Endothelial cell (in vitro differentiated cells): ENCODE results near the gene TOMM70. TPM values are rescaled to one million over a fixed set of nuclear protein-coding genes. Genes with fewer than 3 reads are reported as not detected.
"Not testable (repeated sequence)": the region's sequence is repeated elsewhere in the genome, so short reads cannot be mapped to it uniquely, and the experiment has no call there.

Experiments used
- DNase-seq: peaks from one replicate; pipeline ENCODE4 v3.0.0; 2021; ENCODE audit warnings: low spot score
- H3K27ac Mint-ChIP-seq: one replicate; pipeline ENCODE4 v1.8.0; 2021; ENCODE audit warnings: mixed read lengths, inconsistent platforms; ENCODE audit not compliant: unreplicated experiment
- H3K27me3 Mint-ChIP-seq: one replicate; pipeline ENCODE4 v1.8.0; 2021; ENCODE audit warnings: mild to moderate bottlenecking, moderate library complexity, mixed read lengths, inconsistent platforms; ENCODE audit not compliant: unreplicated experiment
- H3K36me3 Mint-ChIP-seq: one replicate; pipeline ENCODE4 v1.8.0; 2021; ENCODE audit warnings: mild to moderate bottlenecking, low read depth, mixed read lengths, inconsistent platforms; ENCODE audit not compliant: unreplicated experiment
- H3K4me1 Mint-ChIP-seq: one replicate; pipeline ENCODE4 v1.8.0; 2021; ENCODE audit warnings: mild to moderate bottlenecking, mixed read lengths, inconsistent platforms; ENCODE audit not compliant: unreplicated experiment
- H3K4me3 Mint-ChIP-seq: one replicate; pipeline ENCODE4 v1.8.0; 2021; ENCODE audit warnings: mild to moderate bottlenecking, mixed read lengths, inconsistent platforms; ENCODE audit not compliant: unreplicated experiment
- H3K9me3 Mint-ChIP-seq: one replicate; pipeline ENCODE4 v1.8.0; 2021; ENCODE audit warnings: mixed read lengths, inconsistent platforms; ENCODE audit not compliant: unreplicated experiment
- CTCF ChIP-seq: fragments of 200-600 bp; sonication (generic); IDR thresholded peaks from one replicate; pipeline ENCODE4 v1.5.0; 2021; ENCODE audit warnings: antibody characterized with exemption; ENCODE audit not compliant: unreplicated experiment
- total RNA-seq: library from RNA; stranded (reverse); fragmentation: NEBNext Ultra II Directional; extraction: Animal tissue kit (Norgen Biotek cat#: 25700); gene quantifications from one replicate; pipeline ENCODE4 v1.2.1, GENCODE V29; 2021; ENCODE audit not compliant: unreplicated experiment

TOMM70 gene
- total RNA-seq, 1 donor from 2014 or later, result 29.1 TPM

GRCh38 chr3:100338911-100339310 is 62.0 kb downstream of the TOMM70 start:
- TF ChIP-seq CTCF, result no peak
- no peak overlapping the region for H3K27ac Mint-ChIP-seq
- H3K27me3 Mint-ChIP-seq, result peaks cover 5% of the 10 kb centered on the region
- peaks cover 4% of the 10 kb centered on the region for H3K4me1 Mint-ChIP-seq
- no peaks in the 10 kb centered on the region for H3K9me3 Mint-ChIP-seq
- H3K4me3 Mint-ChIP-seq, result no peak overlapping the region
- DNase-seq, result no peak
- peaks cover 4% of the 10 kb centered on the region for H3K36me3 Mint-ChIP-seq

GRCh38 chr3:100336229-100336628 is 64.7 kb downstream of the TOMM70 start:
- not testable (repeated sequence) for H3K9me3 Mint-ChIP-seq, H3K36me3 Mint-ChIP-seq, H3K4me1 Mint-ChIP-seq

GRCh38 chr3:100335434-100335833 is 65.5 kb downstream of the TOMM70 start:
- peaks cover 7% of the 10 kb centered on the region for H3K27me3 Mint-ChIP-seq
- peaks cover 4% of the 10 kb centered on the region for H3K4me1 Mint-ChIP-seq
- no peak for TF ChIP-seq CTCF
- H3K9me3 Mint-ChIP-seq, result no peaks in the 10 kb centered on the region
- H3K36me3 Mint-ChIP-seq, result no peaks in the 10 kb centered on the region
- H3K27ac Mint-ChIP-seq, result peak overlapping the region; percentile 15
- DNase-seq, result no peak
- peak overlapping the region; percentile 90 for H3K4me3 Mint-ChIP-seq

More at GRCh38 chr3:100336229-100336628, 64.7 kb downstream of the TOMM70 start:
- H3K27me3 Mint-ChIP-seq, H3K4me3 Mint-ChIP-seq, H3K27ac Mint-ChIP-seq, DNase-seq: not testable (repeated sequence)

GRCh38 chr3:100334488-100335351 is 66.2 kb downstream of the TOMM70 start, which contains the start of gene NIT2:
Gene NIT2 (plus strand): TSS chr3:100334757. CDS start chr3:100334792, 35 bp downstream.
- DNase-seq, result peak; percentile 74
- Mint-ChIP-seq H3K9me3 (no peaks in the 10 kb centered on the region), H3K36me3 (no peaks in the 10 kb centered on the region), H3K4me1 (peaks cover 4% of the 10 kb centered on the region), H3K27me3 (peaks cover 7% of the 10 kb centered on the region), H3K27ac (peak within 1 kb of the TSS; percentile 15), H3K4me3 (peak within 1 kb of the TSS; percentile 90)
- no peak for TF ChIP-seq CTCF

- H3K4me3 Mint-ChIP-seq, result peak overlapping the region; percentile 88
- no peak overlapping the region for H3K27ac Mint-ChIP-seq
- no peaks in the 10 kb centered on the region for H3K36me3 Mint-ChIP-seq
- no peak for TF ChIP-seq CTCF
- H3K4me1 Mint-ChIP-seq, result peaks cover 4% of the 10 kb centered on the region
- H3K27me3 Mint-ChIP-seq, result peaks cover 7% of the 10 kb centered on the region
- no peaks in the 10 kb centered on the region for H3K9me3 Mint-ChIP-seq
- no peak for DNase-seq
Measured at GRCh38 chr3:100333970-100334487, 66.9 kb downstream of the TOMM70 start.
